ENCODE measurements around the gene CTAG2. TPM values are rescaled to one million over a fixed set of nuclear protein-coding genes. Genes with fewer than 3 reads are reported as not detected.

The CTAG2 gene
- total RNA-seq, 1 experiment from 2014 or later = not detected

Other genes with a start within 250 kb of the CTAG2 start
- gene DNASE1L1, start 244.3 kb downstream of the CTAG2 start, total RNA-seq (2014; rRNA removed; shearing (Covaris generic)) = 12.6 and 14.3 TPM in 2 replicates
- gene TAFAZZIN, start 242.0 kb downstream of the CTAG2 start, total RNA-seq (2014; rRNA removed; shearing (Covaris generic)) = 9.6 and 9.8 TPM in 2 replicates
- gene ATP6AP1, start 224.9 kb downstream of the CTAG2 start, total RNA-seq (2014; rRNA removed; shearing (Covaris generic)) = 29.0 and 36.1 TPM in 2 replicates
- 58.0 and 58.6 TPM in 2 replicates for gene GDI1, start 216.4 kb downstream of the CTAG2 start, total RNA-seq (2014; rRNA removed; shearing (Covaris generic))
- gene FAM50A, start 209.4 kb downstream of the CTAG2 start, total RNA-seq (2014; rRNA removed; shearing (Covaris generic)) = 37.8 and 45.0 TPM in 2 replicates
- 3.9 and 5.4 TPM in 2 replicates for gene PLXNA3, start 195.3 kb downstream of the CTAG2 start, total RNA-seq (2014; rRNA removed; shearing (Covaris generic))
- gene LAGE3, start 174.3 kb downstream of the CTAG2 start, total RNA-seq (2014; rRNA removed; shearing (Covaris generic)) = 28.8 and 40.4 TPM in 2 replicates
- 46.0 and 50.1 TPM in 2 replicates for gene UBL4A, start 167.0 kb downstream of the CTAG2 start, total RNA-seq (2014; rRNA removed; shearing (Covaris generic))
- gene SLC10A3, start 162.9 kb downstream of the CTAG2 start, total RNA-seq (2014; rRNA removed; shearing (Covaris generic)) = 19.5 and 25.6 TPM in 2 replicates
- gene FAM3A, start 137.3 kb downstream of the CTAG2 start, total RNA-seq (2014; rRNA removed; shearing (Covaris generic)) = 16.5 and 22.3 TPM in 2 replicates
- gene G6PD, start 106.7 kb downstream of the CTAG2 start, total RNA-seq (2014; rRNA removed; shearing (Covaris generic)) = 50.1 and 82.3 TPM in 2 replicates
- 11.2 and 16.5 TPM in 2 replicates for gene IKBKG, start 106.0 kb downstream of the CTAG2 start, total RNA-seq (2014; rRNA removed; shearing (Covaris generic))
- gene CTAG1A, start 68.4 kb downstream of the CTAG2 start, total RNA-seq (2014; rRNA removed; shearing (Covaris generic)) = not detected in 2 replicates
- not detected in 2 replicates for gene CTAG1B, start 34.3 kb downstream of the CTAG2 start, total RNA-seq (2014; rRNA removed; shearing (Covaris generic))
- under 0.01 and 0.24 TPM in 2 replicates for gene GAB3, start 97.5 kb upstream of the CTAG2 start, total RNA-seq (2014; rRNA removed; shearing (Covaris generic))
- gene DKC1, start 109.3 kb upstream of the CTAG2 start, total RNA-seq (2014; rRNA removed; shearing (Covaris generic)) = 27.9 and 29.7 TPM in 2 replicates
- 13.8 and 14.3 TPM in 2 replicates for gene MPP1, start 151.9 kb upstream of the CTAG2 start, total RNA-seq (2014; rRNA removed; shearing (Covaris generic))
- gene SMIM9, start 181.1 kb upstream of the CTAG2 start, total RNA-seq (2014; rRNA removed; shearing (Covaris generic)) = not detected in 2 replicates
- gene F8A1, start 232.8 kb upstream of the CTAG2 start, total RNA-seq (2014; rRNA removed; shearing (Covaris generic)) = 8.9 and 9.5 TPM in 2 replicates